GM21515 (cell line): ENCODE data around the gene PLEKHA5.
"Not testable (repeated sequence)": the region's sequence is repeated elsewhere in the genome, so short reads cannot be mapped to it uniquely, and the experiment has no call there.

ENCODE experiments used
- ATAC-seq: cut with Tn5 transposase; IDR thresholded peaks from one replicate; pipeline ENCODE4 v1.9.1; 2021; ENCODE audit not compliant: unreplicated experiment

PLEKHA5 gene

GRCh38 chr12:19229021-19229420 lies 99.5 kb downstream of the PLEKHA5 start:
- not testable (repeated sequence) for ATAC-seq

DNA sequence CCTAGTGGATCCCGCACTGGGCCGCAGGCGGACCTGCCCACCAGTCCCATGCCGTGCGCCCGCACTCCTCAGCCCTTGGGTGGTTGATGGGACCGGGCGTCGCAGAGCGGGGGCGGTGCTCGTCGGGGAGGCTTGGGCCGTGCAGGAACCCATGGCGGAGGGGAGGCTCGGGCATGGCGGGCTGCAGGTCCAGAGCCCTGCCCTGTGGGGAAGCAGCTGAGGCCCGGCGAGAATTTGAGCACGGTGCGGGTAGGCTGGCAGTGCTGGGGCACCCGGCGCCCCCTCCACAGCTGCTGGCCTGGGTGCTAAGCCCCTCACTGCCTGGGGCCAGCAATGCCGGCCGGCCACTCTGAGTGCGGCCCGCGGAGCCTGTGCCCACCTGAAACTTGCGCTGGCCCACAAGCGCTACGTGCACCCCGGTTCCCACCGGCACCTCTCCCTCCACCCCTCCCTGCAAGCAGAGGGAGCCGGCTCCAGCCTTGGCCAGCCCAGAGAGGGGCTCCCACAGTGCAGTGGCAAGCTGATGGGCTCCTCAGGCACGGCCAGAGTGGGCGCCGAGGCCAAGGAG lies 100.8 kb downstream of the PLEKHA5 start:
- ATAC-seq, result no peak

GRCh38 chr12:19230896-19231295 lies 101.4 kb downstream of the PLEKHA5 start:
- no peak for ATAC-seq

DNA sequence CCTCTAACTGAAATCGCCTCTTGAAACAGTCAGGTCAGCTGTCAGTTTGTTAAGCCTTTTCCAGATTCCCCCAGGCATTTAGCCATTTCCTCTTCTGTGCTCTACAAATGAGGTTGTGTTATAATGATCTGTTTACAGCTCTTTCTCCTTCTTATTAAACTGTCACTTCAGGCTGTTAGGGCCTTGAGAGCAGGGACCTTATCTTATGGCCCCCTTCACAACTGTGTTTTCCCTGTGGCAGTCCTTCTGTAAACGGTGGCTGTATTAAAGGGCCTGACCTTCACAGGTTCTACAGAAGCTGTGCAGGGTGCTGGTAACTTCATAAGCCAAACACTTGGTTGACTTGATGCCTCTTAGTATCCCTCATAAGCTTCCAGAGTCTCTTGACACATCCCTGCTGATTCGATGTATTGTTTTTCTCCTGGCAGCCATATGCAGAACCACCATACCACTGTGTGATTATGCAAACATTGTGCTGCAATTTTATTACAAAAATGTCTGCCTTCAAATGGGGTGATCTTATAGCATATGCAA lies 104.7 kb downstream of the PLEKHA5 start:
- no peak for ATAC-seq

GRCh38 chr12:19234981-19235871 lies 105.7 kb downstream of the PLEKHA5 start:
- no peak for ATAC-seq

DNA sequence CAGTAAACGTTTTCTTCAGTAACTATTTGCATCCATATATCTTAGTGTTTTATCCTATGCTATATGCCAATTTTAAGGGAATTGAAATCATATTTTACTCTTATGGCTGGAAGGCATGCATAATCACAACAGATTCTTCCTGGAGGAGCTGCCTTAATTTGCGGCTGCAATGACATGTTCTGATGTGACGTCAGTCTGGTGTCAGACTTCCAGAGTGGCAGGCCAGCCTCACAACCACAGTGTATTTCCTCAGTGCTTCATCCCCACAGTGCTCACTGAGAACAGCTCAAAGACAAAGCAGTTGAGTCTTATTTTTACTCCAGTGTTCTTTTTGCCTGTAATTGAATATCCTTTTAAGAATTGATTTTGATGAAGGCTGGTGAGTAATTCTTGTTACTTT lies 107.1 kb downstream of the PLEKHA5 start:
- ATAC-seq, result no peak

GRCh38 chr12:19238540-19238939 lies 109.0 kb downstream of the PLEKHA5 start:
- ATAC-seq, result no peak

GRCh38 chr12:19239102-19239501 lies 109.6 kb downstream of the PLEKHA5 start:
- ATAC-seq, result no peak

GRCh38 chr12:19239616-19240234 lies 110.2 kb downstream of the PLEKHA5 start:
- no peak for ATAC-seq

DNA sequence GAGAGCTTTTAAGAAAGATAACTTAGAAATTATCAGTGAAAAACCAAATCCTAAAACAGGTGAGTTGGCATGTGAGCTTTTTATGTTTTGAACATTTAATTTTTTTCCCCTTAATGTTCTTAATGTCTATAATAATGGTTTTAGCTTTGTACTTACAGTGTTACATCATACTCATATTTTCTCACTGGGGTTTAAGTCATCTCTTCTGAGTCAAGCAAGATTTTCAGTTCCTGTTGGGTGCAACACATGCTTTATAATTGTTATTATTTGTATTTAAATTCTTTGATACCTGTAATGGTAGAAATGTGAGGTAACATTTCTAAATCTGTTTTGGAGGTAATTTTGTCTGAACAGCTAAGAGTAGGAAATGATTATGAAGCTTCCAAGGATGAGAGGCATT lies 113.0 kb downstream of the PLEKHA5 start:
- no peak for ATAC-seq

- ATAC-seq, result no peak
Measured at GRCh38 chr12:19243551-19243950, 114.0 kb downstream of the PLEKHA5 start.

- no peak for ATAC-seq
Measured at GRCh38 chr12:19244312-19244711, 114.8 kb downstream of the PLEKHA5 start.

DNA sequence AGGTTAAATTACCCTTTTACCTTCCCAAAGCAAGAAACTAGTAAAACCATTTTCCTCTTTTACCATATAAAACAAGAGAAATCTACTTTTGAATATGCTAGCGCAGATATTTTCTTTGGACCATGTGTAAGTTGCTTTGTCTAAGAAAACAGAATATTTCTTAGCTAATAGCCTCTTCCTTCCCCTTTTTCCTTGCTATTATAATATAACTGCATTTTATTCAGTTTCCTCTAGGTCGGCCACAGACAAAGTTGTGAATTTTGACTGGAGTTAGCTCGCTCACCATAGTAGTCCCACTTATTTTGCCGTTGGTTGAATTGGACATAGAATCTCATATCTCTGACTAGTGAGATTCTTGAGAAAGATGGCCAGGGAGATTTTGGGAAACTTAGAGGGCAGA lies 115.6 kb downstream of the PLEKHA5 start:
- ATAC-seq, result no peak

DNA sequence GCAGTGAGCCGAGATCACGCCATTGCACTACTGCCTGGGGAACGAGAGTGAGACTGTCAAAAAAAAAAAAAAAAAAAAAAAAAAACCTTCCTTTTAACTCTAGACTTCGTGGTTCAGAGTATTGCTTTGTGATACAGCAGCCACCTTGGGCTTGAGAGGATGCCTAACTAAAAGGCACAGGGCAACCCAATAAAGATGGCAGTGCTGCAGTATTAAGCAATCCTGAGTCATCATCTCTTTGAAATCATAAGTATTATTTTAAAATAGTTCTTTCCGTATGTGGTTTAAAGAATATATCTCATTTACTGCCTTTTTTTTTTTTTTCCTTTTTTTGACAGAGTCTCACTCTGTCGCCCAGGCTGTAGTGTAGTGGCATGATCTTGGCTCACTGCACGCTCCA lies 116.1 kb downstream of the PLEKHA5 start:
- ATAC-seq, result no peak

DNA sequence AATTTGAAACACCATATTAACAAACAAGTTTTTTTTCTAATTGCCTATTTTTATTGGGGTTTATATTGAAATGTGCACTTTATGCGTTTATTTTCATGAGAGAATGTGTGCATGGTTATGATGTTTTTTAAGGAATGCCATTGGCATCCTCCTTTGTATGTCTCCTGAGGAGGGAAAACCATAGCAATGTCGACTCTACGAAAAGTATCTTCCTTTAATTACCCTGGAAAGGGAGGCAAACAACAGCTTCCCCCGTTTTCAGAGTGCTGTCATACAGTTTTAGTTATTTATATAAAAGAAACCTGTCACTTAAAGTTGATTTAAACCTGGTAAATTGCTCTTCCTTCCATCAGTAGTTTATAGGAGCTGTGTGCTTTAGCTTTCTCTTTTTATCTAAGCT lies 117.4 kb downstream of the PLEKHA5 start:
- no peak for ATAC-seq

DNA sequence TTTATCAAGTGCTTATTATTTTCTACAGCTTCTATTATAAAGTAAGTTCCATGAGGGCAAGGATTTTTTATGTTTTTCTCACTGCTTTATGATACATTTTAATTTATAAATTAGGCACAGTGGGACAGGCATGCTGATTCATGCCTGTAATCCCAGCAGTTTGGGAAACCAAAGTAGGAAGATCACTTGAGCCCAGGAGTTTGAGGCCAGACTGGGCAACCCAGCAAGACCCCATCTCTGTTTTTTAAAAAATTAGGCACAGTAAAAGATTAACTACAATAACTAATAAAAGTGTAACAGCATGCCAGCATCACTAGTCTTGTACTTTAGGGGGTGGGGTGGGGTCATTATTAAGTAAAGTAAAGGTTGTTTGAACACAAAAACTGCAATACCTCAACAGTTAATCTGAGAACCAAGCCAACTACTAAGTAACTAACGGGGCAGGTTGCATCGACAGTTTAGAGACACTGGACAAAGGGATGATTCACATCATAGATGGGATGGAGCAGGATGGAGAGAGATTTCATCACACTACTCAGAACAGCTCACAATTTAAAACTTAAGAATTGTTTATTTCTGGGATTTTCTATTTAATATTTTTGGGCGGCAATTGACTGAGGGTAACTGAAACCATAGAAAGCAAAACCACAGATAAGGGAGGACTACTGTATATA lies 119.5 kb downstream of the PLEKHA5 start:
- no peak for ATAC-seq

DNA sequence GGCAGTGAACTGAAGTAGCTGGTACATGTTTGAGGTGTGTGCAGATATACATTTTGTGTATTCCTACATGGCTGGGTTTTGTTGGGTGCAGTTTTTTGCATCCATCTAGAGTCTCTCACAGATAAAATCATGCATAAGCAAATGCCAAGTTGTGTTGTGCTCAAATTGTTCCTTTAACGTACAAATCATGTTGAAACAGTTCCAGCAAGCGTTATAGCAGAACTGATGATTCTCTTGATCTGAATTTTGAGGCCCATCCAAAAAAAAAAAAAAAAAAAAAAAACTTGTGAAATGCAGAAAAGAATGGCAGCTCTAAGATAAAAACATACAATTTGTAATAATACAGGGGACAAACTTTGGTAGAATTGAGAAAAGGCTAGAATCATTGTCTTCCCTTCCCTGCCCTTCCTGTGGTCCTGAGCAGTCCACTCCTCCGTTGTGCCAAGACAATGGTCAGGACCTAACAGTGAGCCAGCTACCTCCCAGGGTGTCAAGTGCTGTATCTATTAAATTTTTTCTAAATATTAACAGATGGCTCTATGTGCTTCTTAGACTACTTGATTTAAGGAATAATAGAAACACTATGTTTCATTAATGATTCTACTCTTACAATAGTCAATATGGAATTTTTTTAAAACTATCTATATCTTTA lies 122.1 kb downstream of the PLEKHA5 start:
- no peak for ATAC-seq

DNA sequence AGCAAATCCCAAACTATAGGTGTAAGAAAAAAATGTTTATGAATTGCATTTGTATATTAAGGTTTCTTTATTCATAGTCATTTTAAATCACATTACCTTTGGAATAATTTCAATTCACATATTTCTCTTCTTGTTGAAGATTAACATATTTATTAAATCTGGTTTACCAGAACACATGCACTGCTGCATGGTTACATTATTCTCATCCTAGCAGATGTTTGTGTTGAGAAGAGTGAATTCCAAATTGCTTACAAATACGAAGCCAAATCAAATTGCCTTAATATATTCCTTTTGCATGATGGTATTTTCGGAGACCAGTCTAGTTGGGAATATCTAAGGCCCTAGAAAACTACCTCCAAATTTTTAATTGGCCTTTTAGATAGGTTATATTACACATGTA lies 130.6 kb downstream of the PLEKHA5 start:
- ATAC-seq, result no peak

GRCh38 chr12:19261773-19262172 lies 132.2 kb downstream of the PLEKHA5 start:
- no peak for ATAC-seq

GRCh38 chr12:19263672-19264071 lies 134.1 kb downstream of the PLEKHA5 start:
- no peak for ATAC-seq
